GM19463 (cell line): ENCODE data around the gene NDRG4.

Experiments
- ATAC-seq: cut with Tn5 transposase; IDR thresholded peaks from one replicate; pipeline ENCODE4 v1.9.1; 2021; ENCODE audit warnings: mild to moderate bottlenecking, moderate library complexity; ENCODE audit not compliant: unreplicated experiment

Gene NDRG4

GRCh38 chr16:58537124-58537906 lies 37.4 kb downstream of the NDRG4 start:
- no peak for ATAC-seq

DNA sequence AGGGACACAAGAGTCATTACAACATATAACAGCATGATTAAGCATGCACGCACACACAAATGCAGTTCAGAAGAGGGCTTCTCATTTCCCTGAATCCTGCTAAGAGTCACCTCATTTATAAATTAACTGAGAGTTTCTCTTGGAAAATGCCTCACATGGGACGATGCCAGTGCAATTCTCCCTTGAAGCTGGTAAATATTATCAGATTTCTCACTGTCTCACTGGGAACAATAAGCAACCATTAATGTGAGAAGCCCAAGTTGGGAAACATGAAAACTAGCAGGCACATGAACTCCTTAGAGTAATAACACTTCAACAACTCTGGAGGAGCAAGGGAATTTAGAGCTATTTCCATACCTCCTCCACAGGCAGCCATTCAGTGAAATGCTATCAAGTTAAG lies 41.8 kb downstream of the NDRG4 start:
- no peak for ATAC-seq

DNA sequence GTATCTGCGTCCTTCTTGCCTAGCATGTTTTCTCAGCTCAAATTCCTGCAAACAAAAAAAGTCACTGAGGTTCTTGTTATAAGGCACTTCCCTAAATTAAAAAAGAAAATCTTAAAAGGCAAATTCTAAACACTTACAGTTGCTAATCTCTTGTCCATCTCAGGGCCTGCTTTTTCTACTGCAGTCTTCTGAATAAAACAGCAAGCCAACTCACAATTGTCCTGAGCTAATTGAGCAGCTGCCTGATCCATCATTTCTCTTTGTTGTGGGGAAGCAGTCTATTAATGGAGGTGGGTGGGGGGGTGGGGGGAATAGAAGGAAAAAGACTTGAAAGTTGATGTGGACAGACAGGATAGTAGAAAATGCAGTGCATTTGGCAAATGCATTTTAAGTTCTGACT lies 42.3 kb downstream of the NDRG4 start:
- ATAC-seq: no peak

DNA sequence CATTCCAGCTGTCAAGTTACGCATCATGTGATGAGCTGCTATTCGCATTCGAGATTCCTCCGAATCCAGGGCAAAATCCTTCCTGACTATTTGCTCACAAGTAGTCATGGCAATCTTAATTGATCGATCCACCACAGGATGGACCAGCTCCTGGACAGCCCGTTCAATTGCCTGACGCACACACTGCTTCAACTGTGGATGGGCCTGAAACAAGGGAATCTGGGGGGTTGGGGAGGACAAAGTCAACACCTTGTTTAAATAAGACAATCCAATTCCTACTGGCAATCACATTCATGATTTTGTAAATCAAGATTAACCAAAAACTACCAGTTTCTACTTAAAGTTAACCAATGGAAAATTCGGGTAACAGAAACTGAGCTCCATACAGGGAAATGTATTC lies 43.7 kb downstream of the NDRG4 start:
- ATAC-seq: no peak

DNA sequence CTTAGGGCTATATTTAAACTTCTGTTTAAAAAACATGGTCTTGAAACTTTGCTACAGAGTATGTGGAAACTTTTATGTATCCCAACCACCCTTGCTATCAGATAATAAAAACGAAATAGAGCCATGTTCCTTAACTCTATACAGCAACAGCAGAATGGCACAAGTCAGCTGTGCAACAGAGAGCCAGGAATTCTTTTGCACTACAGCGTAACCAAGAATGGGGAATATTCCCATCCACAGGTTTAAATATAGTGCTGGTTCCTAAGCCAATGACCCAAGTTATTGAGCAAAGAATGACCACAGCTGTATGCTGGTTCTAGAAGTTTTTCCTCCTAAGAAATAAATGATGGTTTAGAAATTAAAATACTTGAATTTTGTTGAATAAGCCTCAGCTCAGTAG lies 48.4 kb downstream of the NDRG4 start:
- no peak for ATAC-seq

DNA sequence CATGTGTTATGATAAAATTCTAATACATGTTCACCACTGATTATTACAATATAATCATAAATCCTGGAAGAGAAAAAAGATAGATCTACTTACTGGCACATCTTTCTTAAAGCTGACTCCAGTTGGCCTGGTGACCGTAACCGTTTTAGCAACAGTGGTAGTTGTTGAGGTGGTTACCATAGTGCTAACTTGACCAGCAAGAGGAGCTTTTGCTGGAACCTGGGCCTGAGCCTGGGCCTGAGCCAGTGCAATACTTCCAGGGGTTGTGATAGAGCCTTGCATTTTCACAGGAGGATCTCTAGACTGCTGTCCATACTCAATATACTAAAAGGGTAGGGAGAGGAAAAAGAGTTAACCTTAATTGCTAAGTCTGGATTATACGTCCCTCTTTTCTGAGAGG lies 51.6 kb downstream of the NDRG4 start:
- ATAC-seq: no peak

- no peak for ATAC-seq
Observed at GRCh38 chr16:58556678-58557077, 56.7 kb downstream of the NDRG4 start.
